C4-2B (cell line): ENCODE measurements around the gene PLA2G2F.

Experiments
- H3K27ac ChIP-seq: fragments of 450-650 bp; 2 replicates; pipeline ENCODE4 v1.5.1; 2017
- ZFX ChIP-seq: fragments of 450-650 bp; IDR thresholded peaks from 2 replicates; pipeline ENCODE4 v1.6.1; 2017
- TF ChIP-seq, protein P1 (sequence below): fragments of 450-650 bp; conservative IDR thresholded peaks from 2 replicates; pipeline ENCODE4 v1.5.1; 2017; ENCODE audit warnings: mild to moderate bottlenecking

Gene PLA2G2F

DNA sequence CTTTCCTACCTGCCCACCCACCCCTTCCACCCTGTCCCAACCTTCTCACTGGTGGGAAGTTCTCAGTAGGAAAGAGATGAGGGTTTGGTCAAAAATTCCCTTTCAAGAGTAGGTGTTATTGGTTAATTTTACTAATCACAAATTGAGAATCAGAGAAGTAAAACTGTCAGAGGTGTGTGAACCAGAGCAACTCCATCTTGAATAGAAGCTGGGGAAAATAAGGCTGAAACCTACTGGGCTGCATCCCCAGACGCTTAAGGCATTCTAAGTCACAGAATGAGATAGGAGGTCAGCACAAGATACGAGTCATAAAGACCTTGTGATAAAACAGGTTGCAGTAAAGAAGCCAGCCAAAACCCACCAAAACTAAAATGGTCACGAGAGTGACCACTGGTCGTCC lies 31.3 kb upstream of the PLA2G2F start:
- no peak for TF ChIP-seq ZFX
- TF ChIP-seq, protein P1, sequence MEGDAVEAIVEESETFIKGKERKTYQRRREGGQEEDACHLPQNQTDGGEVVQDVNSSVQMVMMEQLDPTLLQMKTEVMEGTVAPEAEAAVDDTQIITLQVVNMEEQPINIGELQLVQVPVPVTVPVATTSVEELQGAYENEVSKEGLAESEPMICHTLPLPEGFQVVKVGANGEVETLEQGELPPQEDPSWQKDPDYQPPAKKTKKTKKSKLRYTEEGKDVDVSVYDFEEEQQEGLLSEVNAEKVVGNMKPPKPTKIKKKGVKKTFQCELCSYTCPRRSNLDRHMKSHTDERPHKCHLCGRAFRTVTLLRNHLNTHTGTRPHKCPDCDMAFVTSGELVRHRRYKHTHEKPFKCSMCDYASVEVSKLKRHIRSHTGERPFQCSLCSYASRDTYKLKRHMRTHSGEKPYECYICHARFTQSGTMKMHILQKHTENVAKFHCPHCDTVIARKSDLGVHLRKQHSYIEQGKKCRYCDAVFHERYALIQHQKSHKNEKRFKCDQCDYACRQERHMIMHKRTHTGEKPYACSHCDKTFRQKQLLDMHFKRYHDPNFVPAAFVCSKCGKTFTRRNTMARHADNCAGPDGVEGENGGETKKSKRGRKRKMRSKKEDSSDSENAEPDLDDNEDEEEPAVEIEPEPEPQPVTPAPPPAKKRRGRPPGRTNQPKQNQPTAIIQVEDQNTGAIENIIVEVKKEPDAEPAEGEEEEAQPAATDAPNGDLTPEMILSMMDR = no peak
- no peak overlapping the region for H3K27ac ChIP-seq

DNA sequence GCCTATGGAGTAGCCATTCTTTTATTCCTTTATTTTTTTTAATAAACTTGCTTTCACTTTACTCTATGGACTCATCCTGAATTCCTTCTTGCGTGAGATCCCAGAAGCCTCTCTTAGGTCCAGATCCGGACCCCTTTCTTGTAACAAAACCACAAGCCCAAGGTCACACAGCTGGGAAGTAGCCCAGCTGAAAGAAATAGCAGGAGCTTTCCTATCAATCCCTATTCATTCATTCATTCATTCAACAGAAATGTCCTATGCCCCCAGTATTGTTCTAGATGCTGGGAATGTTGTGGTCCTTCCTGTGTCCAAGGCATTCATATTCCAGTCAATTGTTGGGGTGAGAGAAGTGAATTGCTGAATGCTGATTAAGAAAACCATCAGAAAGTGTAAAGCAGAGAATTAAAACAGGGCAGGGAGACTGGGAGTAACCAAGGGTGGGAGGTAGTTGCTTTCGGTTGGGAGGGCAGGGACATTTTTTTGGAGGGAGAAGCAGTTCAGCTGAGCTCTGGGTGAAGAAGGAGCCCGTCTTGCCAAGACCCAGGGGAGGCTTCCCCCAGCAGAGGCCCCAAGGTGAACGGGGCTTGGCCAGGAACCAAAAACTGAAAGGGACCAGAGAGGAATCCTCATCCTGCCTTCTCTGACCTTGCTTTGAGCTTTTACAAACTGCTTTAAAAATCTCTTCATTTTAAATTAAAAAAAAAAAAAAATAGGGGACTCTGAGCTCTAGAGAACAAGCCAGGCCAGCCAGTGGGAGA lies 30.6 kb upstream of the PLA2G2F start:
- TF ChIP-seq ZFX = no peak
- H3K27ac ChIP-seq = no peak overlapping the region

DNA sequence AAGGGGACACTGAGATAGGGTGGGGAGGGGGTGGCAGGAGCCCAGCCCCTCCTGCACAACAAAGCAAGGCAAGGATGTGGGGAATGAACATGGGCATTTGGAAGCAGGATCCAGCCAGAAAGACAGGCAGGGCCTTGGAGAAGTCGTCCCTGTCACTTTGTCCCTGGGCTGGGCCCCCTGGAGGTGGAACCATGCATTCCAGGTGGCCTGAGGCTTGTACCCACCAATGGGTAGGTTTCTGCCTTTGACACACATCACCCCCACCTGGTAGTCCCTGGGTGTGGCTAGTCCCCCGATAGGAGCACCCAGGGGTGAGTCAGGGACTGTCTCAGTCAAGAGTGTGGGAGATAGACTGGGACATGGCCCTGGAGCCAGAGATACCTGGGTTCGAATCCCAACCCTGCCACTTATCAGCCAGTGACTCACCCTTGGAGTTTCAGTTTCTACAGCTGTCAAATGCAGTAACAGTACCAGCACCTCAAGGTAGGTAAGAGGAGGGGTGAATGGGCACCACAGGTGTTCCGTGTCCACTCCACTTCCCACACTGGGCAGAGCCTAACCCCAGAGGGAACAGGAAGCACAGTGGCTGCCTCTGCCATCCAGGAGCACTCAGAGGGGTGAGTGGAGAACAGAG lies 29.8 kb upstream of the PLA2G2F start:
- TF ChIP-seq, protein P1 = no peak
- no peak for TF ChIP-seq ZFX
- no peak overlapping the region for H3K27ac ChIP-seq

DNA sequence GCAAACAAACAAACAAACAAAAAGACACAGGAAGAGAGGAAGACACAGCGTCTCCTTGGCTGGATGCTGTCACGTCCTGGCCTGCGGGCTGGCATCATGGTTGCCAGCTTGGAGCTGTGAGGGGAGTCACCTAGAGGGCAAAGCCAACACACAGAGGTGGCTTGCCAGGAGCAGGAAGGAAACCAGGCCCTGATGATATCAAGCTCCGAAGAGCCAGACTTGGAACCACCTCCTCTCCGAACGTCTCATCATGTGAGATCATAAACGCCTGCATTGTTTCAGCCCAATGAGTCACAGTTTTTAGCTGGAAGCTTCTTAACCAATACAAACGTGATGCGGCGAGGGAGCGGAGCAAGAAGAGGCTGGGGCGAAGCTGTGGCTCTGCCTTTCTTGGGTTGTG lies 28.4 kb upstream of the PLA2G2F start:
- TF ChIP-seq, protein P1 = no peak
- TF ChIP-seq ZFX = no peak
- no peak overlapping the region for H3K27ac ChIP-seq

DNA sequence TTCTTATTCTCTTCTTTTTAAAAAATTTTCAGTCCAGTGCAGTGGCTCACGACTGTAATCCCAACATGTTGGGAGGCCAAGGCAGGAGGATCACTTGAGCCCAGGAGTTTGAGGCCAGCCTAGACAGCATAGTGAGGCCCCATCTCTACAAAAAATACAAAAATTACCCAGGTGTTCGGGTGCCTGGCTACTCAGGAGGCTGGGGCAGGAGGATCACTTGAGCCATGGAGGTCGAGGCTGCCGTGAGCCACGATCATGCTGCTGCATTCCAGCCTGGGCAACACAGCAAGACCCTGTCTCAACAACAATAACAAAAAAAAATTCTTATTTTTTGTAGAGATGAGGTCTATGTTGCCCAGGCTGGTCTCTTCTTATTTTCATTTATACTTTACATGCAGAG lies 27.7 kb upstream of the PLA2G2F start:
- TF ChIP-seq, protein P1 = no peak
- no peak for TF ChIP-seq ZFX
- no peak overlapping the region for H3K27ac ChIP-seq

DNA sequence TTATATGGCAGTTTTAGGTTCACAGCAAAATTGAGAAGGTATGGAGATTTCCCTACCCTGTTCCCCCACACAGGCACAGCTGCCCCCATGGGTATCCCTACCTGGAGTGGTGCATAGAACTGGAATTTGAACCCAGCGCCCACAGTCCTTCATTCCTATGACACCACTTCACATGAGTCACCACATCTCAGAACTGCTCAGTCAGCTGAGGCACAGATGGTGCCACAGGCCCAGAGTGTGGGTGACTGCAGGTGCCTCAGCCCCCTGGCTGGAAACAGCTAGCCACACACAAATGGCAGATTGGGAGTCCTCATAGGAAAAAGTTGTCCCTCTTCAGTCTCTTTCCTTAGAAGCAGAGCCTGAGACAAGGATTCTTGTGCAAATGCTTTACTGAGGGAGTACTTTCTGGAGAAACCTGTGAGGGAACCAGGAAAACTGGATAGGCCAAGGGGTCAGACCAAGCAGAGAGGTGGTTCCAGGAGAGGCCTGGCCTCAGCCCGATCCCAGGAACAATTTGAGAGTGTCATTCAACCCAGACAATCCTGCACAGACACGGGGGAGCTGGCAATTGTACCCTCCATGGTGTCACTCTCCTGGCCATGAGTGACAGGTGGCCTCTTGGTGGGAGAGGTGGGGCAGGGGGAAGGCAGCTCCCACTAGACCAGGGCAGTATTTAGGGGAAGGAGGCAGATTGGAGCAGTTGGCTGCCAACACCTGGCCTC lies 26.7 kb upstream of the PLA2G2F start:
- H3K27ac ChIP-seq = no peak overlapping the region
- TF ChIP-seq ZFX = no peak
- TF ChIP-seq, protein P1 = no peak

DNA sequence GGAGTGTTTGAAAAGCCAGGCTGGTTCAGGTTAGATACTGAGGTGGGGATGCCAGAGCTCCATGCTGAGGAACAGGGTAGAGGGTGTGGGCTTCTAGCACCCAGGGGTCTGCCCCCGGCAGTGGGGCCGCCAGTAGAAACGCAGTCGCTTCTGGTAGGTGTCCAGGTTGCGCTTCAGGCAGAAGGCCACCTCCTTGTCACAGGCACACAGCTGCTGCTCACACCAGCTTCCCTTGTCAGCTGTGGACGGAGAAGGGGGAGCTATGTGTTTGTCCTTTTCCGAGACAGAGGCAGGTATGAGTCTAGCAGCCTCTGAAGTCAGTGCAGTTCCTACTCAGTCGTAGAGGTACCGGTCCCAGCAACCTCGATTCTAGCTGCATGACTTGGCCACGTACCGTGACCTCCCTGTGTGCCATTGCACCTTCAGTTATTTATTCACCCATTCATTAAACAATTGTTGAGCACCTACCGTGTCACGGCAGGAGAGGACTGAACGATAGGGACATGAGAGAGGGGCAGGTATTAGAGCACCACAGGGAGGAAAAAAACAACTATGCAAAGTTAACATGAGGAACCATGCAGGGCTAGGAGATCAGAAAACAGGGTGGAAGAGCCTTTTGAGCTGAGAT lies 25.0 kb upstream of the PLA2G2F start:
- TF ChIP-seq, protein P1 = no peak
- no peak for TF ChIP-seq ZFX
- no peak overlapping the region for H3K27ac ChIP-seq
